NCI-H1694 treated with DMSO at 0.1 percent for 48 hours (cell line): Measurements from ENCODE around the gene ZNF385B.
"Not testable (repeated sequence)": the region's sequence is repeated elsewhere in the genome, so short reads cannot be mapped to it uniquely, and the experiment has no call there.

Experiments used
- DNase-seq: peaks from one replicate; lab custom pipeline; 2025; lab: John Stamatoyannopoulos, UW

ZNF385B gene

DNA sequence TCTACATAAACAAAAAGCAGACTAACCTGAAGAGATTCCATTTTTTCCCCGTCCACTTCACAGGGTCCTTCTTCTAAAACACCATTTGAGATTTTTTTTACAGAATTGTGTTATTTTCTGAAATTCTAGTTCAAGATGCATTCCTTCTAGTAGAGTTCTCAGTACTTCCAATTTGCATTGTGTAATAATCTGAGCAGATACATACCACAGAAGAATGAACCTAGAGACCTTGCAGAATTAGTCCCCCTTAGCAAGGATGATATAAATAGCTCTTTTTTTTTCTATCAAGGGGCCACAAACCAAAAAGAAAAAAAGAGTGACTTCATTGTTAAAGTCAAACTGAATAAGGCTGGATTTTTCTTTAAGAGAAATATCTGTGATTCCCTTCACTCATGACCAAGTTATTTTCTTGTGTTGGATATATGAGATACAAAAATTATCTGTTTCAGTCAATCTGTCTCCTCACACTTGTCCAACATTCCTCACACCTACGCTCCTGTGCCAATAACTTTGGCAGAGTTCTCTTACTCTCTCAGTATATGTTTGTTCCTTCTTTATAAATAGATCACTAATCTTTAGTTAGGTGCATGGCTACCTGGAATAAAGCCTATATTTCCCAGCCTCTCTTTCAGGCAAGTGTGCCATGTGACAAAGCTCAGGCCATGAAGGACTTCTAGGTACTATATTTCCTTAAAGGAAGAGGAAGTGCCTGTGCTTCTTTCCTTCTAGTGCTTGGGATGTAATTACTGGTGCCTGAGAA lies 183.5 kb downstream of the ZNF385B start:
- no peak for DNase-seq

GRCh38 chr2:179677077-179677688 lies 184.2 kb downstream of the ZNF385B start:
- no peak for DNase-seq

DNA sequence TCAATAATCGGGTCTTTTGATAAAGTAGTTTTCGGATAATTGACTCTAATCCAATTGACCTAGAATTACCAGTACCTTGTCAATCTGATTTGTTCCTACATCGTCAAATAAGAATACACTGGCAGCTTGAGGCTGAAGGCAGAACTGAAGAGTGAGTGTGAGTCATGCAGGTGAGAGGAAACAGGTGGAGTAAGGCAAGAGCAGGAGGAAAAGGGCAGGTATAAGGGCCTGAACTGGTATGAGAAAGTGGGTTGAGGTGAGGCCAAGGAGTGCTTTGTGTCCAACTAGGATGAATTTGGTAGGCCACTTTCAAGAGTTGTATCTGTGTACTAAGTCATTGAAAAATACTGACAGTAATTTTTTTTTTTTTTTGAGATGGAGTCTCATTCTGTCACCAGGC lies 186.0 kb downstream of the ZNF385B start:
- no peak for DNase-seq

- DNase-seq: no peak
These were observed 190.1 kb downstream of the ZNF385B start for GRCh38 chr2:179671043-179671981.

- no peak for DNase-seq
These were observed 192.2 kb downstream of the ZNF385B start for GRCh38 chr2:179669196-179669595.

GRCh38 chr2:179664972-179665812 lies 196.2 kb downstream of the ZNF385B start:
- no peak for DNase-seq

GRCh38 chr2:179661986-179662385 lies 199.4 kb downstream of the ZNF385B start:
- DNase-seq: no peak

DNA sequence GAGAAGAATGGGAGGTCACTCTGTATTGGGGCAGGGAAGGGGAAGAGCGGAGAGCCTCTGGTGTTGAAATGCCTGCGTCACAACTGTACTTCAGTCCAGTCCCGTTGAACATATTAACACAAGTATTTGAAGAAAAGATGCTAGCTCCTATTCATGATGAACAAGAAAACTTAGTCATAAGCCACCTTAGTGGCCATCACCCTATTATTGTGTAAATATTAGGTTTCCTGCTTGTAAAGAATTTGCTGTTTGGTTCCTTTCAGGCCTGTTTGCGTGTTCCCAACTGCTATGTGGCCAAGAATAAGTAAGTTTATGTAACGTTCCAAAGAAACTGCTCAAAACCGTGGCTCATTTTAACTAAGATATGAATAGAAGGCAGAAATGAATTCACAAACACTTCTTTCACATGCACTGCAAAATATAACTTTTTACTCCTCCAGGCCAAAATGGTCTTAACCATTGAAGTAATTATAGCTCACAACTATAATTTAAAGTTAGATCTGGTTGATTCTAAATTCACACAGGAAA lies 204.3 kb downstream of the ZNF385B start:
- DNase-seq: no peak

GRCh38 chr2:179655627-179656026 lies 205.8 kb downstream of the ZNF385B start:
- DNase-seq: no peak

DNA sequence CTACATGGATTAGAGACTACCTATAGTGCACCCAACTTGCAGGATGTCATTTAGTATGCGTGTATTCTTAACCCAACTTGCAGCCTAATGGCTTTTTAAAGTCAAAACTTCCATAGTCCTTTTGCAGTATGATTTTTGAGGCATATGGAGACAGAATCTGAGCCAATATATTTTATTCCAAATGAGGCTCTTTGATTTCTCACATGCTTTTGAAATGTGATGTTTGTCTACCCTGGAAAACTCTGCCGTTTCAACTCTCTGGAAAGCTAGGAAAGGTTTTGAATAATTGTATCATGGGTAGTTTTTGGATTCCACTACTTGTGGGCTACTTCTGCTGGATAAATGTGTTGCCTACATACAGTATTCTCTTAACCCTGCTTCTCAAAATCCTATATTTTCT lies 206.6 kb downstream of the ZNF385B start:
- DNase-seq: no peak

DNA sequence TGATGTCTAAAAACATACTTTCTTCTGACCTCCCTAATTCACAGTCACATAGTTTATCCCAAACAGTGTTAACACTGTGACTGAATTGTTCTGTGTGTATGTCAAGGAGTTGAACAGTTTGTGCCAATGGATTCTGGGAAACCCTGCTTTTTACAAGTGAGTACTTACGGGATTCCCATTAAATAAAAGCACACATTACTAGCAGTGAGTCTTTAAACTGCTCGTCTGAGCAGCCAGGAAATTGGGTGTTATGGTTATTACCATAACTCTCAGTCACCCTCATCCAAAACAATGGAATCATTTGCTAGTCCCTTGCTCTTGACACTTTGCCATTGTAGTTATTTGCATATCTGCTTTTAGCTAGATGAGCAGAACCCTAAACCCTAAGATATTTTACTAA lies 209.1 kb downstream of the ZNF385B start:
- no peak for DNase-seq

GRCh38 chr2:179650420-179650819 lies 211.0 kb downstream of the ZNF385B start:
- DNase-seq: no peak

- DNase-seq: no peak
These were observed 214.4 kb downstream of the ZNF385B start for GRCh38 chr2:179646862-179647587.

- no peak for DNase-seq
These were observed 215.1 kb downstream of the ZNF385B start for GRCh38 chr2:179646173-179646769.

DNA sequence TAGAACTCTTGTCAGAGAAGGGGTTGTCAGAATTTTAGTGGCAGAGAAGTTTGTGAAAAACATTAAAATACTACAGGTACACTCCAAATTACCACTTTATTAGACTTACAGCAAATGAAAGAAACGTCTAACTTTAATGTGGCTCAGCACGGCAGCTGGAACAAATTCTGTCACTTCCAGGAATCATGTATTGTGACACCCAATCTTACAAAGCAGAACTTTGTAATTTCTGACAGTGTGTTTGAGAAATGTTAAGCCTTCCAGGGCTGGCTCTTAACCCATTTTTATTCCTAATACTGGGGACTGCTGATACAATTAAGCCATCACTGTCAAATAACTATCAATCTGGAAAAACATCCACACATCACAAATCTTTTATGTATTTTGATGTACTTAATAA lies 216.4 kb downstream of the ZNF385B start:
- no peak for DNase-seq

GRCh38 chr2:179642462-179642861 lies 218.9 kb downstream of the ZNF385B start:
- DNase-seq: no peak

- no peak for DNase-seq
These were observed 224.4 kb downstream of the ZNF385B start for GRCh38 chr2:179636995-179637394.

- DNase-seq: no peak
These were observed 225.1 kb downstream of the ZNF385B start for GRCh38 chr2:179636100-179636980.

DNA sequence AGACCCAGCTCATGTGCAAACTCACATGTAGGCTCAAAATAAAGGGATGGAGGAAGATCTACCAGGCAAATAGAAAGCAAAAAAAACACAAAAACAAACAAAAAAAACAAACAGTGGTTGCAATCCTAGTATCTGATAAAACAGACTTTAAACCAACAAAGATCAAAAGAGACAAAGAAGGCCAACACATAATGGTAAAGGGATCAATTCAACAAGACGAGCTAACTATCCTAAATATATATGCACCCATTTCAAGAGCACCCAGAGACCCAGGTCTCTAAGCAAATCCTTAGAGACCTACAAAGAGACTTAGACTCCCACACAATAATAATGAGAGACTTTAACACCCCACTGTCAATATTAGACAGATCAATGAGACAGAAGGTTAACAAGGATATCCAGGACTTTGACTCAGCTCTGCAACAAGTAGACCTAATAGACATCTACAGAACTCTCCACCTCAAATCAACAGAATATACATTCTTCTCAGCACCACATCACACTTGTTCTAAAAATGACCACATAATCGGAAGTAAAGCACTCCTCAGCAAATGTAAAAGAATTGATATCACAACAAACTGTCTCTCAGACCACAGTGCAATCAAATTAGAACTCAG lies 229.5 kb downstream of the ZNF385B start:
- DNase-seq: not testable (repeated sequence)
